ENCODE measurements around the gene CFAP57.

DNA sequence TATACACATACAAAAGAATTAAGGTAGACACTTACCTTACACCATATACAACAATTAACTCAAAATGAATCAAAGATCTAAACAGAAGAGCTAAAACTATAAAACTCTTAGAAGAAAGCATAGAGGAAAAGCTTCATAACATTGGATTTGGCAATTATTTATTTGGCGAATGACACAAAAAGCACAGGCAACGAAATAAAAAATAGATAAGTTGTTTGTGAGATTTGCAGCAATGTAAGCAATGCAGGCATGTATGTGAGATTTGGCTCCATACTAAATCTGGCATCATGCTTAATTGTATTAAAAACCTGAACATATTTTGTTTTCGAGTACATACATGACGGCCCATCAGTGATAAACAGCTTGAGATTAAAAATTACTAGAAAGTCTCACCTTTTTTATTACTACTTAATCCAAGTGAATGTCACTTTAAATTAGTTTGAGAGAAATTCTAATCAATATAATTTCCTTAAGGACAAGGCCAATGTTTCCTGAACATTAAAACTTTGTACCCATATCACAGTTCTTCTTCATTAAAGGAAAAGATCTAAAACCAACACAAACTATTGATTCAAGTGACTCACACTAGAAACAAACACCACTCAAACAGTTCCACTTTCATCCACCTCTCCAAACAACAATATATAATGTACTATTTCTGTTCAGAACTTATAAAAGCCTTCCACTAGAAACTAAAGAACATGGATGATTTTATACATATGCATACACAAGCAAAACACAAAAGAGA, 74.5 kb downstream of the CFAP57 start:
- no peak for TF ChIP-seq EZH2phosphoT487 (IDR thresholded peaks at IDR 0.05; ENCODE audit: low read depth, severe bottlenecking, unreplicated experiment)
- TF ChIP-seq, protein P1, sequence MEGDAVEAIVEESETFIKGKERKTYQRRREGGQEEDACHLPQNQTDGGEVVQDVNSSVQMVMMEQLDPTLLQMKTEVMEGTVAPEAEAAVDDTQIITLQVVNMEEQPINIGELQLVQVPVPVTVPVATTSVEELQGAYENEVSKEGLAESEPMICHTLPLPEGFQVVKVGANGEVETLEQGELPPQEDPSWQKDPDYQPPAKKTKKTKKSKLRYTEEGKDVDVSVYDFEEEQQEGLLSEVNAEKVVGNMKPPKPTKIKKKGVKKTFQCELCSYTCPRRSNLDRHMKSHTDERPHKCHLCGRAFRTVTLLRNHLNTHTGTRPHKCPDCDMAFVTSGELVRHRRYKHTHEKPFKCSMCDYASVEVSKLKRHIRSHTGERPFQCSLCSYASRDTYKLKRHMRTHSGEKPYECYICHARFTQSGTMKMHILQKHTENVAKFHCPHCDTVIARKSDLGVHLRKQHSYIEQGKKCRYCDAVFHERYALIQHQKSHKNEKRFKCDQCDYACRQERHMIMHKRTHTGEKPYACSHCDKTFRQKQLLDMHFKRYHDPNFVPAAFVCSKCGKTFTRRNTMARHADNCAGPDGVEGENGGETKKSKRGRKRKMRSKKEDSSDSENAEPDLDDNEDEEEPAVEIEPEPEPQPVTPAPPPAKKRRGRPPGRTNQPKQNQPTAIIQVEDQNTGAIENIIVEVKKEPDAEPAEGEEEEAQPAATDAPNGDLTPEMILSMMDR (IDR thresholded peaks at IDR 0.05; ENCODE audit: poor library complexity), result no peak
- TF ChIP-seq EZH2 (IDR thresholded peaks at IDR 0.05; ENCODE audit: borderline replicate concordance), result no peak
